M059J (cell line): Measurements from ENCODE around the gene WDR26. TPM values are rescaled to one million over a fixed set of nuclear protein-coding genes. Genes with fewer than 3 reads are reported as not detected.
A peak's percentile ranks its signal among the peaks of the same experiment; 100 is the strongest.
"Not testable (repeated sequence)": the region's sequence is repeated elsewhere in the genome, so short reads cannot be mapped to it uniquely, and the experiment has no call there.

Experiments used
- DNase-seq: peaks from one replicate; pipeline ENCODE4 v3.0.0-alpha.2; 2012; ENCODE audit warnings: low read depth
- total RNA-seq: library from RNA; depleted of rRNA; stranded (reverse); fragments of >200 nt; shearing (Covaris generic); gene quantifications from 2 replicates; pipeline ENCODE4 v1.2.3, GENCODE V29; 2014; rRNA removed

WDR26 gene
- 37.9 and 58.6 TPM in 2 replicates for total RNA-seq

DNA sequence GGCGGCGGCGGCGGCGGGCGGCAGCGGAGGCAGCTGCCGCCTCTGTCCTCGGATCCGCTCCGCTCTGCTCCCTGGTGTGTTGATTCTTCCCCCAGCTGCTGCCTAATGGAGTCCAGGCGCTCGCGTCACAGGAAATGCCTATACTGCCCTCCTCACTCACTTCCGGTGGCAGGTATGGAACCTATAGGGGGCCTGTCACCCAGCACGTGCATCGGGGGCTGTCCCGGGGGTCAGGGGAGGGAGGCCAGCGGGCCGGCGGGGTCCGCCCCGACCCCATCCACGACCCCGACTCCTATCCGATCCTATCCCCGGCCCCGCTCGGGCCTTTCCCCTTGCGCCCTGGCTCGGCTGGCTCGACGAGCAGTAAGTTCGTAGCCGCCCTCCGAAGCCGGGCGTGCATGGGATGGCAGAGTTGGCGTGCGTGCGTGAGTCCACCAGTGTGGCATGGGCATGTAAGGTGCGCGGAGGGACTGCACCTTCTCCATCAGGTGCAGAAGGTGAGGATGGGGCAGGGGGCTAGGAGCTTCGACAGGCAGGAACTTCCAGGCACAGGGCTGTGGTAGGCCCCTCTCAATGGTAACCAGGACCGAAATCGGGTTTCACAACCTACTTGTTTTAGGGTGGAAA is at the start of gene WDR26:
TSS of gene WDR26 (minus strand) at position 107 of the 627 bp plus-strand sequence.
- peak; percentile 80 for DNase-seq

DNA sequence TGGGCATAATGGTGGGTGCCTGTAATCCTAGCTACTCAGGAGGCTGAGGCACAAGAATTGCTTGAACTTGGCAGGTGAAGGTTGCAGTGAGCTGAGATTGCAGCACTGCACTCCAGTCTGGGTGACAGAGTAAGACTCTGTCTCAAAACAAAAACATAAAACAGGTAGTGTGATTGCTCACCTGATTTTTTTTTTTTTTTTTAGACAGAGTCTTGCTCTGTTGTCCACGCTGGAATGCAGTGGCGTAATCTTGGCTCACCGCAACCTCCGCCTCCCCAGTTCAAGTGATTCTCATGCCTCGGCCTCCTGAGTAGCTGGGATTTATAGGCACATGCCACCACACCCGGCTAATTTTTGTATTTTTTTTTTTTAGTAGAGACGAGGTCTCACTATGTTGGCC is 48.6 kb upstream of the WDR26 start:
- not testable (repeated sequence) for DNase-seq

DNA sequence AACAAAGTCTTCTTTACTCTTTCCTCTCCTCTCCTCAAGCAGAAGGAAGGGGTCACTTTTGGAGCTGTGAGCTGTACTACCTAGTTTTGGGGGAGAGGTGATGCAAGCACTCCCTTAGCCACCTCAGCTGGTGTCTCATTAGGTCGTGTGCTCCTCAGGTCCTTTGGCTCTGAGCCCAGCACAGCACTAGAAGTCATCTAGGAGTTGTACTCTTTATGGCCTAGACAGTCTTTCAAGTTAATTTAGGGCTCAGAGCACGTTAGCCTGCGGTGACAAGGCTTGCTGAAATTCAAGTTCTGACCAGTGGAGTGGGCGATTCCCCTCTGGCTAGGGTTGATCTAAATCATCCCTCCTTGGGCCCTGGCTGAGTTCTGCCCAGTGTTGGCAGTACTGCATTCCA is 48.0 kb upstream of the WDR26 start:
- peak; percentile 28 for DNase-seq

DNA sequence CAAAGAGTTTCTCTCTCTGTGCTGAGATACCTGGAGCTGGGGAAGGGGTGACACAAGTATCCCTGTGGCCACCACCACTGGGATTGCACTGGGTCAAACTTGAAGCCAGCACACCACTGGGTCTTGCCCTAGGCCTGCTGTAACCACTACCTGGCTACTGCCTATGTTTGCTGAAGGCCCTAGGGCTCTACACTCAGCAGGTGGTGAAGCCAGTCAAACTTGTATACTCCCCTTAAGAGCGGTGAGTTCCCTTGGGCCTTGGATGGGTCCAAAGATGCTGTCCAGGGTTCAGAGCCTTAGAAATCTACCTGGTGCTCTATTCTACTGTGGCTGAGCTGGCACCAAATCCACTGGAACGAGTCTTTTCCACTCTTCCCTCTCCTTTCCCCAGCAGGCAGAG is 47.0 kb upstream of the WDR26 start:
- no peak for DNase-seq

DNA sequence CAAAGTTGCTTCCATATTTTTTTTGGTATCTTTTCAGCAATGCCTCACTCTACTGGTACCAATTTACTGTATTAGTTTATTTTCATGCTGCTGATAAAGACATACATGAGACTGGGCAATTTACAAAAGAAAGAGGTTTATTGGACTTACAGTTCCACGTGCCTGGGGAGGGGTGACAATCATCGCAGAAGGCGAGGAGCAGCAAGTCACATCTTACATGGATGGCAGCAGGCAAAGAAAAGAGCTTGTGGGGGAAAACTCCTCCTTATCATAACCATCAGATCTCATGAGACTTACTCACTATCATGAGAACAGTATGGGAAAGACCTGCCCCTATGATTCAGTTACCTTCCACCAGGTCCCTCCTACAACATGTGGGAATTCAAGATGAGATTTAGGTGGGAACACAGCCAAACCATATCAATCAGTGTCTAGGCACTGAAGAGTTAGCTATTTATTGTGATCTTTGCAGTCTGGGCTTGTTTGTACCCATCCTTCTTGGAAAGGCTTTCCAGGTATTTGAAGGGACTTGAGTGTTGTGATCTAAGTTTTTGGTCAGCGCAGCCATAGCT is 46.4 kb upstream of the WDR26 start:
- DNase-seq = not testable (repeated sequence)

DNA sequence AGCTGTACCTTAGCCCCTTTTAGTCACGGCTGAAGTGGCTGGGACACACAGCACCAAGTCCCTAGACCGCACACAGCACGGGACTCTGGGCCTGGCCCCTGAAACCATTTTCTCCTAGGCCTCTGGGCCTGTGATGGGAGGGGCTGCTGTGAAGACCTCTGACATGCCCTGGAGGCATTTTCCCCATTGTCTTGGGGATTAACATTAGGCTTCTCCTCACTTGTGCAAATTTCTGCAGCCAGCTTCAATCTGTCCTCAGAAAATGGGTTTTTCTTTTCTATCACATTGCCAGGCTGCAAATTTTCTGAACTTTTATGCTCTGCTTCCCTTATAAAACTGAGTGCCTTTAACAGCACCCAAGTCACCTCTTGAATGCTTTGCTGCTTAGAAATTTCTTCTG is 45.6 kb upstream of the WDR26 start:
- DNase-seq = not testable (repeated sequence)

DNA sequence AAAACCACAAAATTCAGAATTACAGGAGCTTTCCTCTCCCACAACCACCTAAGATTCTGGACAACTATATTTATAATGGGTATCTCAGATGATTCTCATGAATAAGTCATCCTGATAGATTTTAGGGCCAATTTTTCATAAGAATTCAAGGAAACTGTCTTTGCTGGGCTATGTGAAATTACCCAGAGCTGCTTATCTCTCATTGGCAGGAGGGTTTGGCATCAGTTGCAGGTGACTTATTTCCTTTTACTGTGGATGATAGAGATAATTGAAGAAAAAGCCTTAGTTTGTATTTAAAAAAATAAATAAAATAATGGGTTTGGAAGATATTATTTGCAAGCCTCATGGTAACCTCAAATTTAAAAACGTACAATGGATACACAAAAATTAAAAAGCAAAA is 38.2 kb upstream of the WDR26 start:
- no peak for DNase-seq

DNA sequence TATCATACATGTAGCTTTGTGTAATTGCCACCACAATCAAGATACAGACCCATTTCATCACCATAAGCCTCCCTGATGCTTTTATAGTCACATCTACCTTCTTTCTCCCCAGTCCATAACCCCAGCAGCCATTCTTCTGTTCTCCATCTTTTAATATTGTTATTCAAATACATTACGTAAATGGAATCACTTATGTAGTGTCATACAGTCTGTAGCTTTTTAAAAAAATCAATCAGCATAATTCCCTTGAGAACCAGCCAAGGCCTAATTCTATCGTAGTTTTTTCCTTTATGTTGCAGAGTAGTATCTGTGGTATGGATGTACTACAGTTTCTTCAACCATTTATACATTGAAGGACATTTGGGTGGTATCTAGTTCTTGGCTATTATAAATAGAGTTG is 31.6 kb upstream of the WDR26 start:
- DNase-seq = no peak

DNA sequence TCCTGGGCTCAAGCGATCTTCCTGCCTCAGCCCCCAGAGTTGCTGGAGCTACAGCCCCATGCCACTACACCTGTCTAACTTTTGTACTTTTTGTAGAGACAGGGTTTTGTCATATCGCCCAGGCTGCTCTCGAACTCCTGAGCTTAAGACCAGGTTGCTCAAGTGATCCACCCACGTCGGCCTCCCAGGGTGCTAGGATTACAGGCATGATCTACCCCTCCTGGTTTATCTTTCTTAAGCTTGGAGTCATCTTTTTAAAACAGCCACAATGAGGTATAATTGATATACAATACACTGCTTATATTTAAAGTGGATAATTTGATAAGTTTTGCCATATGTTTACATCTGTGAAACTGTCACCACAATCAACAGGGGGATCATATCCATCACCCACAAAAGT is 25.4 kb upstream of the WDR26 start:
- no peak for DNase-seq

DNA sequence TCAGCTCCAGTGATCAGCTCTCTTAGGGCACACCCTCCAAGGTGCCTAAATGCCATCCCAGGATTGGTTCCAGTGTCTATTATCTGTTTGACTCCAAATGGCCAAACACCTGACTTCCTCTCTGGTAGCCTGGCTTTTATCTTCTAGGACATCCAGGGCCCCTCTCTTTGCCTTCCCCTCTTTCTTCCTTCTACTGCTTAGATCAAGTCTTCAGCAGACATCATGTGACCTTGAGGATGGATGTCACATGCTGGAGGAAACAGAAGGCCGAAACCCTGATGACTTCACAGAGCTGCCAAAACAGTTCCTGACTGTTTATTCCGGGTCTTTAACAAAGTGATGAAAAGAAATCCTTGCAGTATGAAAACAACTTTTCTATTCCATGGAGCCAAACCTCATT is 24.4 kb upstream of the WDR26 start:
- no peak for DNase-seq

DNA sequence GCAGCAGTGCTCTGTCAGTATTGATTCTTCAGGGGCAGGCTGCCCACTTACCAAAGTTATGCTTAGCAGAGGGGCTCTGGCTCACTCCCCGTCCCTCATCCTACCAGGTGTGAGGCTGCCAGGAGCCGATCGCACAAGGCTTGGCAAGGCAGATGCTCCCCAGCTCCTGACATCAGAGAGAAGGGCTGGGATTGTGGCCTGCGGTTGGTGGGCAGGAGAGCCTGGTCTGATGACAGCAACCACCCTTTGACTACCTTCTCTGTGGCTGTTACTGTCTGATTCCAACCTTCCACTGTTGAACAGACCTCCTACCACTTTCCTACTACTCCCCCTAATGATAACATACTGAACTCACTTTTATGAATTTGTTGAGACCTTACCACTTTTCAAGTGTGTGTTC is 23.7 kb upstream of the WDR26 start:
- DNase-seq = no peak

DNA sequence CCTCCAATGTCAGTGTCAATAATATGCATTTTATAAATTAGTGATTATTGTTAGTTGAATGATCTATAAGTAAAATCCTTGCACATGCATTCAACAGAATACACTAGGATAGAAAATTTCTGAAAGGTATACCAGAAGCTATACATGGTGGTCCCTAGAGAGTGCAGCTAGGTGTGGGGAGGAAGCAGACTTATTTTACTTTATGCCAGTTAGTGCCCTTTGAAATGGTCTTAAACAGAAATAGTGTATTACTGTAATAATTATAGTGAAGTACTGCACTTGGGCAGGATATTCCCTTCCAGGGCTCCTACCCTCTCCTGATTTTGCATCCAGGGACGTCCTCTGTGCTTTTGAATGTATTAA is 23.2 kb upstream of the WDR26 start:
- no peak for DNase-seq

DNA sequence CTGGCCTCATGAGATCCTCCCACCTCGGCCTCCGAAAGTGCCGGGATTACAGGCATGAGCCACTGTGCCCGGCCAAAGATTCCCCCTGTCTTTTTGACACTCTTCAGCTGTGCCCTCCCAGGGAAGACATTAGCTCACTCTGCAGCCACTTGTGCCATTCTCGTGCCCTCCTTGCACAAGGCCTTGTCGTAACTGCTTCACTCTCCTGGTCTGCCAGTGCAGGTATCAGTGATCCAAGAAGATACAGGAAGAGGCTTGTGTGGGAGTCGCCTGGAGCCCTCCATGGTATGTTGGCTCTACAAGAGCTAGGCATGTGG is 22.0 kb upstream of the WDR26 start:
- DNase-seq = no peak

DNA sequence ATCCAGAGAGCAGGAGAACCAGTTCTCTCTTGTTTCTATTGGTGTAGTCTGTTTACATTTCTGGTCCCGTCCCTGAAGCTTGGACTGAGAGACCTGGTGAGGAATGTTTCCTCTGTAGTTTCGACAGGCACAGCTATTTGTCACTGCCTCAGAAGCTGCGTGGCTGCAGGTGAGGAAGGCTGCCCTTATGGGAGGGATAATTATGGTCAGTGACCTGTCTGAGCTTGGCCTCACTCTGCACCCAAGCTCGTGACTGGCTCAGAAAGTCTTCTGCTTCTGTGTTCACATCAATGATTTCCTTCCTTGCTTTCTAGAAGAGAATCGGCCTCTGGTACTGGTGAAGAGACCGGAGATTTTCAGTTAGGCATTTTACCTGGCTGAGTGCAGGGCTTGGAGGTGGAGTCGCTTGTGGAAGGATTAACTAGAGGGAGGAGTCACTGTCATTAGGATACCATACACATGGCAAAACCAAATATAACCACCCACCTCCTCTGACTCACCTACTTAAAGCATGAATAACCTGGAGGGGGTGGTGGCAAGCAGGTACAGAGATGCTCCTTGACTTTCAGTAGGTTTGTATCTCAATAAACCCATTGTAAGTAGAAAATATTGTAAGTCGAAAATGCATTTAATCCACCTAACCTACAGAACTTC is 19.9 kb upstream of the WDR26 start:
- DNase-seq = no peak

DNA sequence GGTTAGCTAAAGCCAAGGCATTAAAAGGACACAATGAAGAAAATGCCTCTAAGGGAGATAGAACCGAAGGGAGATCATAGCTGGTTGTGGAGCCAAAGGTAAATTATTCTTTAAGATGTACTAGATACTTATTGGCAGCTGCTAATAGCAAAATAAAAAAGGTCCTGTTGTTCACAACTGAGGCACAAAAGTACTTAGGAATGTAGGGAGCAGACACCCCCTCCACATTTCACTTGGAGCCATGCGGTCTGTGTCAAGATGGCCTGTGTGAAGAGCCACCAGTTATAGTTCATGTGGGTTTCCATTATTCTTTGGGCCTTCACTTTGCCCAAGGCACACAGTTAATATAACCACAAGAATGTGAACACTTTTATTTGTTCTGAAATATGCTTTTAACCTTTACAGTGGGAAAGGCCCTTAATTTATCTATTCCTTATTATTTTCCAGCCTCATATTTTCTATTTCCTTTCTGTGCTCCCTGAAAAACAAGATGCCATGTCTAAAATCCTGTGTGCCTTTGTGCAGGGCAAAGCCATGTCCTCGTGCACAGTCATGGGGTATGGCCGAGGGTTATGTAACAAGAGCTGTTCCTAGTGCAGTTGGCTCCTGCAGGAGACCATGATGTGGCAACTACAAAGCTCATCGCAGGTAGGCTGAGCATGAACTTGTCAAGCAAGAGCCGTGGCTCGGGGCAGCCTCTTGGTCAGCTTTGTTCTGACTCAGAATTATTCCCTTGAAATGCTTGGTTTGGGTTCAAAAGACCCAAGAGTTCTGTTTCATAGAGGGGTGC is 16.2 kb upstream of the WDR26 start:
- peak; percentile 55 for DNase-seq

DNA sequence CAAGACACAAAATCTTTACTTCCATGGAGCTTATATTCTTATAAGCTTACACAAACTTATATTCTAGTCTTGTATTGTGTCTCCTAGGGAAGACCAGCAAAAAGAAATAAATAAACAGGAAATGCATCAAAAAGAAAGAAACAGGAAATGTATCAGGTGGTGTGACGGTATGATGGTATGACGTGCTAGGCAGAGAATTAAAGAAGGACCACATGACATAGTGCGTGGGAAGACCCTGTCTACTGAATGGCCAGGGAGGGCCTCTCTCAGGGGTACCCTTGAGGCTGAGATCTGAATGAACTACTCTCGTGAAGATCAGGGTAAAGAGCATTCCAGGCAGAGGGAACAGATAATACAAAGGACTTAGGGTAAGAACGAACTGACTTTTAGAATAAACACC is 15.6 kb upstream of the WDR26 start:
- DNase-seq = no peak

DNA sequence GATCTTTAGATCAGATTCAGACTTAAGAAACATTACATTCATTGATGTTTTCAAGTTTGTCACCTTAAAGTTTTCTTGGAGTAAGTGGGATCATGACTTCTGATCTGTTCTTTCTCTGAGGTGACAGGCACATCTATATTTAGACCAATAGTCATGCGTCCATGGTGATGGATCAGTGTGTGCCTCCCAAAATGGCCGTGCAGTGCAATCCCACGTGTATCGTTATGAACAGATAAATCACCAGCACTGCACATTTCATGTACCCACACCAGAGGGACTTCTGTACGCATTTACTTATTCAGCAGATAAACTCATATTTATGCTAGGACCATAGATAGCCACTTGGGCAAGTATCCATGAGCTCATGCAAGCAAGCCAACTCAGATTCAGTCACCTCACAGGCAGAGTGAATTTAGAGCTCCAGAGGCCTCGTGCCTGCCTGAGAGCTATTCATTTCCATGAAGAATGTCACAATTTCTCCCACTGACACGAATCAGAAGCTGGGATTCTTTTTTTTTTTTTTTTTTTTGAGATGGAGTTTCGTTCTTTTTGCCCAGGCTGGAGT is 13.9 kb upstream of the WDR26 start:
- no peak for DNase-seq

DNA sequence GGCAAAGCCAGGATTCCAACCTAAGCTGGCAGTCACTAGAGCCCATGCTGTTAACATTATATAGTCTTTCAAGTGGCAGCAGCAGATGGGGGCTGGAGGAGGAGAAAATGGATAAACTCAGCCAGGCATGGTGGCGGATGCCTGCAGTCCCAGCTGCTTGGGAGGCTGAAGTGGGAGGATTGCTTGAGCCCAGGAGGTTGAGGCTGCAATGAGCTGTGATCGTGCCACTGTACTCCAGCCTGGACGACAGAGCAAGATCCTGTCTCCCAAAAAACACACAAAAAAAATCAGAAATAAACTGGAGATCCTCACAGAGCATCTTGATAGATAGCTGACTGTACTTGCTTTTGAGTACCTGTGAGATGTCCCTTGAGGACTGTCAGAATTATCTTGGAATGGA is 13.4 kb upstream of the WDR26 start:
- DNase-seq = no peak

DNA sequence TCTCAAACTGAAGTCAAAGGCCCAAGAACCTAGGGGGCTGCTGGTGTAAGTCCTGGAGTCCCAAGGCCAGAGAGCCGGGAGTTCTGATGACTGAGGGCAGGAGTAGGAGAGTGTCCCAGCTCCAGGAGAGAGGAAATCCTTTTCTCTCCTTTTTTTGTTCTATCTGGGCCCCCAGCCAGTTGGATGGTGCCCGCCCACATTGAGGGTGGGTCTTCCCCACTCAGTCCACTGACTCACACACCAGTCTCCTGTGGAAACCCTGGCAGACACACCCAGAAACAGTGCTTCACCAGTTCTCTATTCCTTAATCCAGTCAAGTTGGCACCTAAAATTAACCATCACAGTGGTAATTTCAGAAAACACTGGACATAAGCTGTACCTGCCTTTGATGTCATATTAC is 12.7 kb upstream of the WDR26 start:
- DNase-seq = peak; percentile 79

DNA sequence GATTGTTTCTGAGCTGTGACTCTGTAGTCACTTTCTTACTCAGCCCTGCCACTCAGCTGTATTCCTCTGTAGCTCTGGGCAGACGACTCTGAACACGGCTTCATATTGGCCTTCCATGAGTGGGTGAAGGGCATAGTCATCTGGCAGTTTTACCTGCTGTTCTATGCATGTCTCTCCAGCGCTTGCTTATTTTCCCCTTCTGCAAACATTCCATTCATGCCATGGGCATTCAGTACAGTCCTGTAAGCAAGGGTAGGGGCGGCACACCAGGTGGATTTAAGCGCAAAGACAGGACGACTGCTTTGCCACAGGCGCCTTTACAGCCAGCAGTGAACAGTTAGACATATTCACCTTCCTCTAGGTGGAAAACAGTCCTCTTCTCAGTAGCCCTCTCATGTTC is 4.4 kb upstream of the WDR26 start:
- DNase-seq = no peak

DNA sequence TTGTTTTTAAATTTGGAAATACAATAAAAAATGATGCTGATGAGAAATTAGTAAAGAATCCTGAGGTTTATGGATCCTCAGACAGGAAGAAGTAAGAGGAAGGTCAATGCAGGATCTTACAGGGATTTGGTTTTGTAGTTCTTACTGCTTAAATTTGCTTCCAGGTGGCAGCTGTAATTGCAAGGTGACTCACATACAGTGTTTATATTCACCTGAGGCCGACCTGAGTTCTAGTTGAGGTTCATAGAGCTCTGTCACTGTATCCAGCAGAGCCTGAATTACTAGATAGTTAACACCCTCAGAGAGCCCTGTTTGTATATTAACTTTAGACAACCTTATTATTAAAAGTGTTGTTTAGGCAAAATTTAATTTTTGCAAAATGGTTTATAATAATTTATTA is 1.4 kb upstream of the WDR26 start:
- DNase-seq = peak; percentile 32

DNA sequence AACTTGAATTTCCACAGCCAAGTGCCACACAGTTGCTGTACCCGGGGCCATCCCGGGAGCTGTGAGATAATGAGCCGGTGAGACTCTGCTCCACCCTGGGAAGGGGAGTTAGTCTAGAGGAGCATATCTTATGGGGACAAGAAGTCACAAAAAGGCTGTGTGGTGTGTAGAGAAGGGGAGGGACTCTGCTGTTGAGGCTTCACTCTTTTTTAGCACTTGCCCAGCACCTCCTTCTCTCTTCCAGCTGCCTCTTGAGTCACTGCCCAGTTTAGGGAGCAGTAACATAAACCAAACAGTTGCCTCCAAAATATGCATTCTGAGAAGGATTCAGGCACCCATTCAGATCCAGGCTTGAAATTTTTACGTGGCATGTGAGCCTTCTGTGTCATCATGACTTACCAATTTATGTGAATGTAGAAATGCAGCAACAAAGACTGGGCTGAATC is 744 bp upstream of the WDR26 start:
- peak; percentile 76 for DNase-seq
